ENCODE measurements around the gene PASK. TPM values are rescaled to one million over a fixed set of nuclear protein-coding genes. Genes with fewer than 3 reads are reported as not detected.

PASK gene
- total and polyA plus RNA-seq, 9 of the 15 experiments (the other 6 are each of a cell fraction or from before 2014, with no cell fraction given) = 1.5 to 30.3 (median 9.9) TPM

DNA sequence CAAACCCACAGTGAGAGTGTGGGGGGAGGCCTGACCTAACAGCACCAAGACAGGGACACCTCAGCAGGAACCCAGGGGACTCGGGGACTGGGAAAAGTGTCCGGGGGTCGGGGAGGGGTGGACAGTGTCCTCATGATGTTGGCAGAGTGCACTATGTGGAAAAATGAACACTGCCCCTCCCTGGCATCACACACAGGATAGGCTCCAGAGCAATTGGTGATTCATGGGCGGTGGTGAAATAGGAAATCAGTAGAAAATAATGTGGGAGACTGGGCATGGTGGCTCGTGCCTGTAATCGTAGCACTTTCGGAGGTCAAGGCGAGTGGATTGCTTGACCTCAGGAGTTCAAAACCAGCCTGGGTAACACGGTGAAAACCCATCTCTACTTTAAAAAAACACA lies 35.6 kb upstream of the PASK start:
- intact Hi-C loops (cut with micrococcal nuclease) = no loop called here
- ChIA-PET CTCF (ENCODE audit: low intra/inter-chr PET ratio) (no interaction called here), POLR2A (no interaction called here)
- H3K9ac ChIP-seq (ENCODE audit: insufficient read depth in 1 of 2, low read depth in 2 of 2, low read length in 2 of 2) = no peak overlapping the region
- H3K9me3 ChIP-seq (replicated peaks; ENCODE audit: control insufficient read depth, insufficient read depth, low read depth, low read length) = no peaks in the 10 kb centered on the region
- in situ Hi-C loops (cut with MboI) = no loop called here
- no peak overlapping the region for H3K4me2 ChIP-seq (ENCODE audit: insufficient read depth, low read length)
- 17% methylated on average over 8 of the region's 9 CpGs for WGBS (ENCODE audit: insufficient coverage, low coverage, missing lambda C conversion rate)
- FAIRE-seq (no peak), DNase-seq (ENCODE audit: extremely low read depth in 1 of 4, low spot score in 3 of 4) (no peak), ATAC-seq (no peak)
- H3K4me3 ChIP-seq = no peak overlapping the region
- no peaks in the 10 kb centered on the region for H3K79me2 ChIP-seq (ENCODE audit: control insufficient read depth, insufficient read depth, low read length)
- no TSS peak for BruUV-seq (replicated peaks)
- no peak overlapping the region for H2AFZ ChIP-seq (ENCODE audit: low read depth, low read length)
- no peaks in the 10 kb centered on the region; a peak in 2 of 5 replicates for H3K27me3 ChIP-seq (ENCODE audit: control insufficient read depth in 2 of 2, insufficient read depth in 2 of 2, low read length in 2 of 2)
- peaks cover 0 to 18% of the 10 kb centered on the region in 2 experiments; a peak in 2 of 5 replicates for H3K4me1 ChIP-seq (replicated peaks in 1 of 2; ENCODE audit: control insufficient read depth in 2 of 2, insufficient read depth in 2 of 2, low read length in 2 of 2)
- no peak overlapping the region for H3K27ac ChIP-seq (ENCODE audit: extremely low read depth, low read depth, low read length)
- 0 out of 3 replicates have a peak, but pooled peaks cover 3% of the 10 kb centered on the region for H3K36me3 ChIP-seq (ENCODE audit: control insufficient read depth, insufficient read depth, low read length)
- H4K20me1 ChIP-seq (replicated peaks; ENCODE audit: control insufficient read depth, insufficient read depth, low read length) = no peaks in the 10 kb centered on the region
- no peaks in the 10 kb centered on the region for H3K9me1 ChIP-seq (ENCODE audit: control insufficient read depth, insufficient read depth, low read length)
- TF ChIP-seq GATAD2B (IDR thresholded peaks at IDR 0.05; ENCODE audit: borderline replicate concordance) = no peak
- TF ChIP-seq ATF7 (IDR thresholded peaks at IDR 0.05) = no peak
- no peak for TF ChIP-seq MITF (IDR thresholded peaks at IDR 0.05)
- no peak for TF ChIP-seq CCAR2 (IDR thresholded peaks at IDR 0.05; ENCODE audit: low read depth, low read length)
- no peak for TF ChIP-seq MED1 (CRISPR knock-in tag; IDR thresholded peaks at IDR 0.05; ENCODE audit: borderline replicate concordance)
- TF ChIP-seq SMAD2 (IDR thresholded peaks at IDR 0.05; ENCODE audit: low read depth, low read length) = no peak
- TF ChIP-seq RBM34 (IDR thresholded peaks at IDR 0.05; ENCODE audit: borderline replicate concordance, insufficient read depth, low read length) = no peak
- TF ChIP-seq CBX1 (IDR thresholded peaks at IDR 0.05; ENCODE audit: low read depth) = no peak
- no peak for TF ChIP-seq GATAD2A (IDR thresholded peaks at IDR 0.05)
- TF ChIP-seq ZBTB17 (CRISPR knock-in tag; IDR thresholded peaks at IDR 0.05) = no peak
- no peak for TF ChIP-seq ZNF274 (IDR thresholded peaks at IDR 0.05; ENCODE audit: borderline replicate concordance, low read depth, low read length)
- TF ChIP-seq CEBPZ (IDR thresholded peaks at IDR 0.05; ENCODE audit: borderline replicate concordance, low read depth, low read length) = no peak
- no peak for TF ChIP-seq MTA2 (IDR thresholded peaks at IDR 0.05; ENCODE audit: low read depth)
- no peak for TF ChIP-seq TCFL5 (CRISPR knock-in tag; conservative IDR thresholded peaks at IDR 0.05)
- no peak for TF ChIP-seq ZFP36 (IDR thresholded peaks at IDR 0.05; ENCODE audit: low read depth, low read length, partially characterized antibody)
- TF ChIP-seq NKRF (IDR thresholded peaks at IDR 0.05; ENCODE audit: borderline replicate concordance) = no peak
- TF ChIP-seq HSF4 (CRISPR knock-in tag; IDR thresholded peaks at IDR 0.05; ENCODE audit: borderline replicate concordance) = no peak
- no peak for TF ChIP-seq PPARD (CRISPR knock-in tag; IDR thresholded peaks at IDR 0.05)
